K562 (cell line): ENCODE data around the gene ART4. TPM values are rescaled to one million over a fixed set of nuclear protein-coding genes. Genes with fewer than 3 reads are reported as not detected.

Source experiments
- CC2D1A ChIP-seq: fragments of 450-650 bp; IDR thresholded peaks from 2 replicates; pipeline ENCODE4 v1.6.1; 2017; ENCODE audit warnings: mild to moderate bottlenecking
- CEBPG ChIP-seq, 3 experiments: fragments of 200-800 bp in 1 of 3; sonication (Bioruptor generic) in 1 of 3; sonication (generic) in 1 of 3; formaldehyde crosslinking in 1 of 3; IDR thresholded peaks in 2 of 3; conservative IDR thresholded peaks in 1 of 3; 2 replicates each; pipeline versions ENCODE4 v1.6.1 to v1.8.0; 2016 to 2022; ENCODE audit warnings: missing compliant biosample characterization in 2 of 3, missing genetic modification characterization in 2 of 3, mild to moderate bottlenecking in 1 of 3, missing genetic modification reagents in 1 of 3
- CHAMP1 ChIP-seq: fragments of 450-650 bp; IDR thresholded peaks from 2 replicates; pipeline ENCODE4 v1.6.1; 2016; ENCODE audit warnings: mild to moderate bottlenecking
- FOSL1 ChIP-seq: fragments of 200-800 bp; sonication (Bioruptor generic); conservative IDR thresholded peaks from 2 replicates; pipeline ENCODE4 v1.6.1; 2016; ENCODE audit warnings: missing genetic modification characterization, missing compliant biosample characterization
- HES1 ChIP-seq: fragments of 450-650 bp; IDR thresholded peaks from 2 replicates; pipeline ENCODE4 v1.6.1; 2016; ENCODE audit warnings: low read depth, mild to moderate bottlenecking, moderate library complexity
- HMBOX1 ChIP-seq: sonication (generic); IDR thresholded peaks from 2 replicates; pipeline ENCODE4 v1.6.1; 2016
- IRF2 ChIP-seq: sonication (generic); formaldehyde crosslinking; IDR thresholded peaks from 2 replicates; pipeline ENCODE4 v1.8.1; 2022; ENCODE audit warnings: mild to moderate bottlenecking, missing genetic modification reagents
- MBD1 ChIP-seq: fragments of 250-450 bp; sonication (Bioruptor Pico); IDR thresholded peaks from 2 replicates; pipeline ENCODE4 v1.8.0; 2022; ENCODE audit warnings: inconsistent platforms
- MLX ChIP-seq, 2 experiments: fragments of 450-650 bp in 1 of 2; sonication (generic) in 1 of 2; formaldehyde crosslinking; conservative IDR thresholded peaks; 2 replicates each; pipeline versions ENCODE4 v1.4.0 to v1.8.1; 2020 to 2022; ENCODE audit warnings: mild to moderate bottlenecking in 1 of 2, missing genetic modification reagents in 1 of 2
- MTF1 ChIP-seq: fragments of 250-450 bp; sonication (Bioruptor Pico); IDR thresholded peaks from 2 replicates; pipeline ENCODE4 v1.9.0; 2021; ENCODE audit warnings: moderate library complexity, mild to moderate bottlenecking, inconsistent platforms, borderline replicate concordance
- MYBL2 ChIP-seq, 2 experiments: fragments of 450-650 bp in 1 of 2; sonication (generic) in 1 of 2; formaldehyde crosslinking in 1 of 2; IDR thresholded peaks; 2 replicates each; pipeline versions ENCODE4 v1.6.1 to v1.8.1; 2017 to 2022; ENCODE audit warnings: borderline replicate concordance in 1 of 2, inconsistent platforms in 1 of 2, low read depth in 1 of 2, mild to moderate bottlenecking in 1 of 2, missing genetic modification reagents in 1 of 2, moderate library complexity in 1 of 2
- MYNN ChIP-seq, 2 experiments: sonication (generic); formaldehyde crosslinking in 1 of 2; IDR thresholded peaks; 2 replicates each; pipeline versions ENCODE4 v1.5.0 to v1.6.1; 2016 to 2020; ENCODE audit warnings: antibody characterized with exemption in 1 of 2, missing genetic modification reagents in 1 of 2
- POLR3G ChIP-seq: IDR thresholded peaks from 2 replicates; pipeline ENCODE4 v1.6.1; 2011; ENCODE audit not compliant: insufficient read length, insufficient replicate concordance; ENCODE audit errors: extremely low read depth
- RAD21 ChIP-seq, 2 experiments: fragments of 250-450 bp in 1 of 2; fragments of 450-650 bp in 1 of 2; sonication (Bioruptor Pico) in 1 of 2; formaldehyde crosslinking in 1 of 2; IDR thresholded peaks in 1 of 2; conservative IDR thresholded peaks in 1 of 2; 2 replicates each; pipeline versions ENCODE4 v1.4.0 to v1.8.0; 2020 to 2022; ENCODE audit warnings: mild to moderate bottlenecking in 2 of 2, moderate library complexity in 1 of 2
- SLC30A9 ChIP-seq: fragments of 250-450 bp; sonication (Bioruptor Pico); IDR thresholded peaks from 2 replicates; pipeline ENCODE4 v1.8.0; 2022; ENCODE audit warnings: mild to moderate bottlenecking, moderate library complexity
- SMAD3 ChIP-seq: fragments of 450-650 bp; formaldehyde crosslinking; conservative IDR thresholded peaks from 2 replicates; pipeline ENCODE4 v1.4.0; 2020; ENCODE audit warnings: mild to moderate bottlenecking
- TEAD1 ChIP-seq, 2 experiments: fragments of 450-650 bp in 1 of 2; sonication (generic) in 1 of 2; formaldehyde crosslinking; IDR thresholded peaks; 2 replicates each; pipeline versions ENCODE4 v1.4.0 to v1.8.0; 2020 to 2022; ENCODE audit warnings: mild to moderate bottlenecking in 2 of 2, missing genetic modification reagents in 1 of 2
- ZNF146 ChIP-seq: IDR thresholded peaks from one replicate; pipeline ENCODE4 v1.6.1; 2018; ENCODE audit warnings: missing compliant biosample characterization; ENCODE audit not compliant: unreplicated experiment
- ZNF354B ChIP-seq: fragments of 250-450 bp; sonication (Bioruptor Pico); IDR thresholded peaks from 2 replicates; pipeline ENCODE4 v1.4.0; 2020
- polyA plus RNA-seq, 8 experiments: library from polyadenylated mRNA; depleted of rRNA in 4 of 8; stranded (reverse) in 5 of 8; unstranded in 3 of 8; fragments of >200 nt; fragmentation: Nextera tagmentation in 2 of 8; fragmentation: Illumina TruSeq in 1 of 8; extraction: Ambion mirVana in 2 of 8; extraction: Trizol in 1 of 8; gene quantifications; 2 replicates each; pipeline versions ENCODE4 v1.2.1 to v1.2.3, GENCODE V29; 2011 to 2014; ENCODE audit warnings: inconsistent platforms in 1 of 8, missing spikeins in 1 of 8
- total RNA-seq, 7 experiments: library from RNA; depleted of rRNA in 6 of 7; stranded (reverse); fragments of >200 nt in 6 of 7; fragmentation: Illumina TruSeq in 2 of 7; extraction: Trizol in 2 of 7; gene quantifications; 2 replicates each; pipeline versions ENCODE4 v1.2.1 to v1.2.3, GENCODE V29; 2011 to 2021; ENCODE audit warnings: low replicate concordance in 1 of 7

The ART4 gene
- total and polyA plus RNA-seq, 9 of the 15 experiments (the other 6 are each of a cell fraction or from before 2014, with no cell fraction given) = 0.07 TPM; not detected in 8

GRCh38 chr12:14803011-14803829 is 40.1 kb downstream of the ART4 start, which contains the start of the genes C12orf60 and WBP11 (continued):
- TF ChIP-seq FOSL1 (tag) (no peak), MLX (CRISPR knock-in tag; conservative IDR thresholded peaks at IDR 0.05) (no peak), MTF1 (CRISPR knock-in tag) (no peak), CC2D1A (no peak), MYBL2 (IDR thresholded peaks at IDR 0.05; ENCODE audit: low read depth) (no peak), MYBL2 (CRISPR knock-in tag; IDR thresholded peaks at IDR 0.05; ENCODE audit: borderline replicate concordance) (no peak), CEBPG (CRISPR knock-in tag; IDR thresholded peaks at IDR 0.05) (no peak), CEBPG (tag; conservative IDR thresholded peaks at IDR 0.05 in 1 of 2, IDR thresholded peaks at IDR 0.05 in 1 of 2) (no peak), RAD21 (CRISPR knock-in tag; conservative IDR thresholded peaks at IDR 0.05 in 1 of 2, IDR thresholded peaks at IDR 0.05 in 1 of 2) (no peak), SMAD3 (CRISPR knock-in tag) (no peak), HMBOX1 (0 out of 2 replicates have a peak, but pooled peaks have one; percentile 56), MBD1 (no peak), MYNN (IDR thresholded peaks at IDR 0.05) (no peak), MYNN (CRISPR knock-in tag; IDR thresholded peaks at IDR 0.05) (no peak), TEAD1 (CRISPR knock-in tag; IDR thresholded peaks at IDR 0.05) (peak in 1 of 2 experiments; percentile 86; a peak in 1 of 4 replicates), POLR3G (no peak), IRF2 (no peak), ZNF354B (CRISPR knock-in tag) (no peak), ZNF146 (CRISPR knock-in tag) (no peak), HES1 (no peak), CHAMP1 (no peak), SLC30A9 (CRISPR knock-in tag) (no peak)
